Loucy (cell line): Measurements from ENCODE around the gene ROBO2.

Experiments
- CTCF ChIP-seq: fragments of 200-600 bp; sonication (generic); conservative IDR thresholded peaks from 2 replicates; pipeline ENCODE4 v1.5.1; 2014; ENCODE audit warnings: mild to moderate bottlenecking, antibody characterized with exemption, low read length
- EZH2phosphoT487 ChIP-seq: fragments of 200-600 bp; IDR thresholded peaks from 2 replicates; pipeline ENCODE4 v1.6.1; 2018; ENCODE audit warnings: antibody characterized with exemption, mild to moderate bottlenecking, moderate library complexity, borderline replicate concordance

- TF ChIP-seq CTCF (no peak), EZH2phosphoT487 (no peak)
Observed at GRCh38 chr3:77392181-77392580, 352.3 kb downstream of the ROBO2 start.
